Fibroblast of mammary gland (primary cell): ENCODE data around the gene ZFP92.

Source experiments
- DNase-seq: peaks from one replicate; pipeline ENCODE4 v3.0.0-alpha.2; 2010; ENCODE audit warnings: low read depth
- H3K4me3 ChIP-seq: 2 replicates; pipeline ENCODE4 v1.5.1; 2011; ENCODE audit warnings: low read depth, mild to moderate bottlenecking, low read length, moderate library complexity; ENCODE audit not compliant: control insufficient read depth
- TF ChIP-seq, protein P1 (sequence below): conservative IDR thresholded peaks from 2 replicates; pipeline ENCODE4 v1.5.1; 2011; ENCODE audit warnings: low read depth, low read length, inconsistent platforms; ENCODE audit not compliant: control insufficient read depth, insufficient read depth

ZFP92 gene

DNA sequence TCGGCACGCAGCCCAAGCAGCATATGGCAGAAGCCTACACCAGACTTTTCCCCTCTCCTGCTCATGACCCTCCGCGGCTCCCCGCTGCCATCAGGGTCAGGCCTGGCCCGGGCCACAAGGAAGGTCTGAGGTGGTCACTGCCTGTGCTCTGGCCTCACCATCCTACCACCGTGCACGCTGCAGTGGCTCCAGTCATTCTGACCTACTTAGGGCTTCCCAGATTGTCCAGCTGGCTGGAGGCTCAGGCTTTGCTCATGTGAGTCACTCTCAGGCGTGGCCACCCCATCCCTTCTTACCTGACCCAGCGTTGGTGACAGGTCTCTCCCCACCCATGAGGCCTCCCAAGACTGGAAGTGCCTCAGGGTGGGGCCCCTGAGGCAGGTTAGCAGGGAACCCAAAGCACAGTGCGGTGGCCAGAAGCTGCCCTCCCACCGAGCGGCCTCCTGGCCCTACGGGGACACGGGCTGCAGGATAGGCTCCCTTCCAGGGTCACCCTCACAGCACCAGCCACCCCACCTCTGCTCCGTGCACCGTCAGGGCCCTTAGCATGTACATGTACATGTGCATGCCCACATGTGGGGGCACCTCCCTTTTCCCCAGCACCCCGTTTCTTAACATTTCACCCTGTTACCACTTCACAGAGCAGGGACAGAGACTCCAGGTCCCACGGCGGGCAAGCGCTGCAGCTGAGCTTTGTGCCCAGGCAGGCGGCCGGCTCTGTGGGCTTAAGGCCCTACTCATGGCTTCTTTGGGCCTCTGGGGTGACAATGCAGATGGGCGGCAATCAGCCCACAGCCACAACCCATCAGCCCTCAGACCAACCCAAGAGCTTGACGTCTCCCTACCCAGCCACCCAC, 32.4 kb downstream of the ZFP92 start:
- no peak for DNase-seq
- H3K4me3 ChIP-seq: no peak overlapping the region
- TF ChIP-seq, protein P1, sequence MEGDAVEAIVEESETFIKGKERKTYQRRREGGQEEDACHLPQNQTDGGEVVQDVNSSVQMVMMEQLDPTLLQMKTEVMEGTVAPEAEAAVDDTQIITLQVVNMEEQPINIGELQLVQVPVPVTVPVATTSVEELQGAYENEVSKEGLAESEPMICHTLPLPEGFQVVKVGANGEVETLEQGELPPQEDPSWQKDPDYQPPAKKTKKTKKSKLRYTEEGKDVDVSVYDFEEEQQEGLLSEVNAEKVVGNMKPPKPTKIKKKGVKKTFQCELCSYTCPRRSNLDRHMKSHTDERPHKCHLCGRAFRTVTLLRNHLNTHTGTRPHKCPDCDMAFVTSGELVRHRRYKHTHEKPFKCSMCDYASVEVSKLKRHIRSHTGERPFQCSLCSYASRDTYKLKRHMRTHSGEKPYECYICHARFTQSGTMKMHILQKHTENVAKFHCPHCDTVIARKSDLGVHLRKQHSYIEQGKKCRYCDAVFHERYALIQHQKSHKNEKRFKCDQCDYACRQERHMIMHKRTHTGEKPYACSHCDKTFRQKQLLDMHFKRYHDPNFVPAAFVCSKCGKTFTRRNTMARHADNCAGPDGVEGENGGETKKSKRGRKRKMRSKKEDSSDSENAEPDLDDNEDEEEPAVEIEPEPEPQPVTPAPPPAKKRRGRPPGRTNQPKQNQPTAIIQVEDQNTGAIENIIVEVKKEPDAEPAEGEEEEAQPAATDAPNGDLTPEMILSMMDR: no peak

DNA sequence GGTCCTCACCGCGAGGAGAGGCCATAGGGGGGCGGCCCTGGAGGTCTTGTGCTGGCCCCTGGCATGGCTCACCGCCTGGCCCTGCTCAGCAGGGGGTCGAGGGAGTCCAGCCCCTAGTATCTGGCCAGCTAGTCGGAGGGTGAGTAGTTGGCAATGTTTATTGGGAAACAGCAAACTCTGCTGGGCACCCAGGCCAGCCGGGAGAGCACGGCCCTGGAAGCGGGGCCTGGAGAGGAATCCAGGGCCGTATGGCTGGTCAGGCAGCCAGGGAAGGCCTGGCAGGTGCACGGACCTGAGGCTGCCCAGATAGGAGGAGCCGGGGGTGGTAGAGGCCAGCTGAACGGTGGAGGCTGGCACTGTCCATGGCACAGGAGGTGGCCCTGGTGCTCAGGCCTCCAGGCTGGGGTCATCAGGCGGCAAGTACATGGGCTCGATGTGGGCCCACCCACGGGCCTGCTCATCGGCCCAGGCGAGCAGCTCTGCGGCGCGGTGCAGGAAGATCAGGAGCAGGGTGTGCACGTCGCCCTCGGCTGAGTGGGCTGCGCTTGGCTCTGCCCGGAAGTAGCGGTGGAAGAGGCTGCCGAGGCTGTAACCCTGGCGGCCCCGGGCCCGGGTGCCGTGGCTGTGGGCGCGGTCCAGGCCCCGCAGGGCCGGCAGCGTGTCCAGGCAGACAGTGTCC, 33.2 kb downstream of the ZFP92 start:
- H3K4me3 ChIP-seq: no peak overlapping the region
- DNase-seq: no peak
- TF ChIP-seq, protein P1: no peak

DNA sequence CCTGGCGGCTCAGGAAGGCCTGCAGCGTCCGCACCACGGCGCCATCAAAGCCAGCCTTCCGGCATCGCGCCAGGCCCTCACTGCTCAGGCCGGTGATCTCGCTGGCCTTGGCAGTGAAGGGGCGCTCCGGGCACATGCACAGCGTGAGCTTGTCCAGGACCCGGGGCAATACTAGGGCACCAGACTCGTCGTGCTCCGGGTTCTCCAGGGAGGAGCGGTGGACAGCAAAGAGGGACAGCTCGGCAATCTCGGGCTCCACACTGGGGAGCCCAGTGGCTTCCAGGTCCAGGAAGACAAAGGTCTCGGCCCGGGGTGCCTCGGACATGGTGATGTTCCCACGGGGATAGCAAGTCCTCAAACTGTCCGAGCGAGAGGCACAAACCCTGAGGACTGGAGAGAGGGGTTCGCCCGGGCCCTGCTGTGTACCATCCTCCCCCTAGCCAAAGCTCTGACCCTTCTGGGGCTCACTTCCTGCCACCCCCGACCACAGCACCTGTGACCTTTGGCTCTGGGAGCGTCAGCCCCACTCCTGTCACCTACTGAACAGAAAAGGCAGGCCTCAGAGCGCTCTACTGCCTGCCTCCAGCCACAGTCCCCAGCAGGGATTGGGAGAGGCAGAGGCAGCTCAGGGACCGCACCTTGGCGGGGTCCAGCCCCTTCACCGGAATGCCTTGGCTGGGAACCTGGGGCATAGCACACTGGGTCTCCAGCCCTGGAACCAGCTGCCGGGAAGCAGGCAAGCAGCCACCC, 34.0 kb downstream of the ZFP92 start:
- no peak for DNase-seq
- TF ChIP-seq, protein P1: no peak
- no peak overlapping the region for H3K4me3 ChIP-seq

DNA sequence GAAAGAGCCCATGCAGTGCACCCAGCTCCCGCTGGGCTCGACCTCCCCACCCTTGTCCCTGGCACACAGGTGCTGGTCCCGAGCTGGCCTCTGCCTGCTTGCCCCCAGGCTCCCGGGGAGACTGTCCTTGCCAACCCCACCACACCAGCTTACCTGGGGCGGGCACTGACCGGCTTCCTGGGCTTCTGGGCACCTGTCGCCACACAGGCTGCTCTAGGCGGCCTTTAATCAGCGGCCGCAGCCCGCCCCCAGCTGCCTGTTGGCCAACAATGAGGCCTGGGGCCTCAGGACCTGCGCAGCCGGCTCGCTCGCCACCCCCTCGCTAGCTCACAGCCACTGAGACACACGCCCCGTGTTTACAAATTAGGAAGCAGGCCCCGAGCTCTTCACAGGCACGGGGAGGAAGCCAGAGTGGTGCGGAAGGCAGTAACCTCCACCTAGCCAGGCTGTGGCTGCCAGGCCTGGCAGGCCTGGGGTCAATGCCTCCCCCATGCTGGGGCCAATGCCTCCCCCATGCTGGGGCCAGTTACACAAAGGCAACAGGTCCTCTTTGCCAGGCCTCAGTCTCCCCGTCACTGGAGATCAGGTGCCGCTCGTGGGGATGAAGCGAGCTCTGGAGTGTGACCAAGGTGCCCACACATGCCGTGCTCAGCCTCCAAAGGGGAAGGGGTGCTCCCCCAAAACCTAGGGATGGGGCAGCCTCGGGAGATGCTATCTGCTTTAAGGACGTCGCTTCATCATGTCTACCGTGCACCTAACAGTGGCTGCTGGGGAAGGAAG, 34.8 kb downstream of the ZFP92 start, which contains the start of gene TREX2:
TSS of gene TREX2 (minus strand) at position 201 of the 780 bp plus-strand sequence. CDS start 626 bp downstream, outside the sequence.
- TF ChIP-seq, protein P1: no peak
- no peak for DNase-seq
- no peak within 1 kb of the TSS for H3K4me3 ChIP-seq

DNA sequence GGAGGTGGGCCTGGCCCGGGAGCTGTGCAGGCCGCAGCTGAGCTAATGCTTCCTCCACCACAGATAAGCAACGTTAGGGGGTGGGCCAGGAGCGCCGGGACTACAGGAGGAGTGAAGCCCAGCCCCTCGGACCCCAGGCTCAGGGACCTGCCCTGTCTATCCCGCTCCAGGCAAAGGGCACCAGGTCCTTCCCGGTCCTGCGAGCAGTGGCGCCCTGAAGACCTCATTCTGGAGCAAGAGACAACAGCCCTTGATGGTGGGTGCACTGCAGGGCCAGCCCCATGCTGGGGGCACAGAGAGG, 35.3 kb downstream of the ZFP92 start:
- TF ChIP-seq, protein P1: no peak
- H3K4me3 ChIP-seq: no peak overlapping the region
- DNase-seq: no peak
